ENCODE measurements around the gene SPATA2L.

Gene SPATA2L

GRCh38 chr16:89701425-89702406 is at the start of gene SPATA2L:
Gene SPATA2L, minus strand, starts transcription at chr16:89701705. Its CDS starts 473 bp downstream, at chr16:89701232.
- H3K36me3 ChIP-seq (ENCODE audit: control insufficient read depth in 2 of 2, insufficient read depth in 2 of 2, low read length in 2 of 2) = no peaks in the 10 kb centered on the region
- peak within 1 kb of the TSS; percentile 75 to 78 for H3K4me3 ChIP-seq (ENCODE audit: low read length in 2 of 2)
- H3K27me3 ChIP-seq (ENCODE audit: control insufficient read depth in 1 of 2, insufficient read depth in 2 of 2, low read length in 2 of 2) = peaks cover 7 to 14% of the 10 kb centered on the region in 2 donors
- peaks cover 21% of the 10 kb centered on the region for H3K4me1 ChIP-seq (ENCODE audit: control insufficient read depth, insufficient read depth, low read length)
- H3K9ac ChIP-seq (ENCODE audit: low read length in 2 of 2) = peak within 1 kb of the TSS; percentile 55
- no peaks in the 10 kb centered on the region for H3K9me3 ChIP-seq (ENCODE audit: control insufficient read depth in 2 of 2, low read length in 2 of 2)
- peak within 1 kb of the TSS; percentile 53 for H3K27ac ChIP-seq (ENCODE audit: low read length)

- Histone ChIP-seq H3K36me3 (ENCODE audit: control insufficient read depth in 2 of 2, insufficient read depth in 2 of 2, low read length in 2 of 2) (no peaks in the 10 kb centered on the region), H3K4me3 (ENCODE audit: low read length in 2 of 2) (no peak overlapping the region), H3K27me3 (ENCODE audit: control insufficient read depth in 1 of 2, insufficient read depth in 2 of 2, low read length in 2 of 2) (no peaks in the 10 kb centered on the region), H3K4me1 (ENCODE audit: control insufficient read depth, insufficient read depth, low read length) (no peaks in the 10 kb centered on the region), H3K9ac (ENCODE audit: low read length in 2 of 2) (no peak overlapping the region), H3K9me3 (ENCODE audit: control insufficient read depth in 2 of 2, low read length in 2 of 2) (no peaks in the 10 kb centered on the region), H3K27ac (ENCODE audit: low read length) (no peak overlapping the region)
Measured at GRCh38 chr16:89749637-89750036, 48.1 kb upstream of the SPATA2L start.

DNA sequence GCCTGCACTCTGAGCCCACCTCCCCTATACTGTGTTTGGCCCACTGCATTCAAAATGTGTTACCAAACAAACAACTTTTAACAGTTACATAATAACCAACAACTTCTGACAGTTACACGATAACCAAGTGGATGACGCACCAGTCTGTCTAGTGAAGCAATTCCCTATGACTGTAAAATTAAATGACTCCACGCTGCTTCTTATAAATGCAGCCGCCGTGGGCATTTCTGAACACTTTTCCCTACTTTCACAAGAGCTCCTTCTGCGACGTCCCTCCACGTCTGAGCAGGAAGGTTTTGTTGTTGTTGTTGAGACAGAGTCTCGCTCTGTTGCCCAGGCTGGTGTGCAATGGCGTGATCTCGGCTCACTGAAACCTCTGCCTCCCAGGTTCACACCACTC is 47.4 kb upstream of the SPATA2L start:
- no peak overlapping the region for H3K27ac ChIP-seq (ENCODE audit: low read length)
- H3K36me3 ChIP-seq (ENCODE audit: control insufficient read depth in 2 of 2, insufficient read depth in 2 of 2, low read length in 2 of 2) = no peaks in the 10 kb centered on the region
- H3K4me1 ChIP-seq (ENCODE audit: control insufficient read depth, insufficient read depth, low read length) = no peaks in the 10 kb centered on the region
- H3K9me3 ChIP-seq (ENCODE audit: control insufficient read depth in 2 of 2, low read length in 2 of 2) = no peaks in the 10 kb centered on the region
- H3K4me3 ChIP-seq (ENCODE audit: low read length in 2 of 2) = no peak overlapping the region
- H3K27me3 ChIP-seq (ENCODE audit: control insufficient read depth in 1 of 2, insufficient read depth in 2 of 2, low read length in 2 of 2) = no peaks in the 10 kb centered on the region
- no peak overlapping the region for H3K9ac ChIP-seq (ENCODE audit: low read length in 2 of 2)

DNA sequence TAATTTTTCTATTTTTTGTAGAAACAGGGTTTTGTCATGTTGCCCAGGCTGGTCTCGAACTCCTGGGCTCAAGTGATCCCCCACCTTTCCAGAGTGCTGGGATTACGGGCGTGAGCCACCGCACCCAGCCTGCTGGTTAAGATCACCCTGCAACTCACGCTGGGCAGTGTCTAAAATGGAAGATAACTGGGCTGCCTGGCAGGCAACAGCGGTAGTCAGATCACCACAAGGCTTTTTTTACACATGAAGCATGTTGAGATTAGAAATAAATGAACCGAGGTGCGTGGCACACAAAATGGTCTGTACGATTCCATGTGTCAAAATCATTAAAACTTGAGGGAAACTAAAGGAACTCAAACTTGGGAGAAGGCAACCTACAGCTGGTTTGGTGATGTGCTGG is 46.6 kb upstream of the SPATA2L start:
- Histone ChIP-seq H3K9ac (ENCODE audit: low read length in 2 of 2) (no peak overlapping the region), H3K4me3 (ENCODE audit: low read length in 2 of 2) (no peak overlapping the region), H3K36me3 (ENCODE audit: control insufficient read depth in 2 of 2, insufficient read depth in 2 of 2, low read length in 2 of 2) (no peaks in the 10 kb centered on the region), H3K4me1 (ENCODE audit: control insufficient read depth, insufficient read depth, low read length) (no peaks in the 10 kb centered on the region), H3K27ac (ENCODE audit: low read length) (no peak overlapping the region), H3K9me3 (ENCODE audit: control insufficient read depth in 2 of 2, low read length in 2 of 2) (no peaks in the 10 kb centered on the region), H3K27me3 (ENCODE audit: control insufficient read depth in 1 of 2, insufficient read depth in 2 of 2, low read length in 2 of 2) (no peaks in the 10 kb centered on the region)

DNA sequence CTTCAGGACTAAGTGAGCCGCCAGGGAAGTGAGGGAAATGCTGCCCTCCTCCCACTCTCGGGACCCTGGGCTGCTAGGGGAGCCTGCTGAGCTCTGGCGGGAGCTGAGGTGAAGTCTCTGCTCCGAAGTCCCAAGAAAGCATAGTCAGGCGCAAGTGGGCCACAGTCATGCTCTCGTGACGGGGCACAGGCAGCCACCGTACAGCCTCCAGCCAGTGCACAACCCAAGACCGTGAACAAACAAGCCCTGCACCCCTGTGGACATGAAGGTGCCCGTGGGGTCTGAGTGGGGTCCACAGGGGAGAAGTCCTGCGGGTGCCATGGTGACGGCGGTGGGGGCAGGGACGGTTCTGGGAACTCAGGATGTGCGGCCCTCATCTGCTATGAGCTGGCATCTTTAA is 44.5 kb upstream of the SPATA2L start:
- H3K36me3 ChIP-seq (ENCODE audit: control insufficient read depth in 2 of 2, insufficient read depth in 2 of 2, low read length in 2 of 2) = no peaks in the 10 kb centered on the region
- H3K27ac ChIP-seq (ENCODE audit: low read length) = no peak overlapping the region
- H3K9ac ChIP-seq (ENCODE audit: low read length in 2 of 2) = no peak overlapping the region
- H3K27me3 ChIP-seq (ENCODE audit: control insufficient read depth in 1 of 2, insufficient read depth in 2 of 2, low read length in 2 of 2) = no peaks in the 10 kb centered on the region
- H3K9me3 ChIP-seq (ENCODE audit: control insufficient read depth in 2 of 2, low read length in 2 of 2) = no peaks in the 10 kb centered on the region
- no peak overlapping the region for H3K4me3 ChIP-seq (ENCODE audit: low read length in 2 of 2)
- no peaks in the 10 kb centered on the region for H3K4me1 ChIP-seq (ENCODE audit: control insufficient read depth, insufficient read depth, low read length)

DNA sequence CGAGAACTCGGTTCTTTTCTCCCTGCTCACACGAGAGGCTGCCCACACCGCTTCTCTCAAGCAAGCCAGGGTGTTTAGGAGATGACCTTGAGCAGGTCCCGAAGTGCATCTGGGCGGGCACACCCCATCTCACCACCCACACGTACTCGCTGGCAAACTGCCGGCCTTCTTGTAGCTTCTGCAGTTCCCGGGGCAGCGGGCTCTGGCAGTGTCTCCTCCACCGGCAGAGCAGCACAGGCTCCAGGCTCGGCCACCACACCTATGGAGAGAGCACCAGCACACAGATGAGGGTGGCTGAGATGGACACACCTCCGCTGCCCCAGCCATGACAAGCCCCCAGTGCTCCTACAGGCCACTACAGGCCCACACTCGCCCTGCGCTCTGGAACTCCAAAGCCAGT is 43.3 kb upstream of the SPATA2L start:
- H3K27ac ChIP-seq (ENCODE audit: low read length) = no peak overlapping the region
- H3K4me3 ChIP-seq (ENCODE audit: low read length in 2 of 2) = no peak overlapping the region
- peaks cover 2 to 4% of the 10 kb centered on the region in 2 donors for H3K36me3 ChIP-seq (ENCODE audit: control insufficient read depth in 2 of 2, insufficient read depth in 2 of 2, low read length in 2 of 2)
- H3K9ac ChIP-seq (ENCODE audit: low read length in 2 of 2) = no peak overlapping the region
- H3K27me3 ChIP-seq (ENCODE audit: control insufficient read depth in 1 of 2, insufficient read depth in 2 of 2, low read length in 2 of 2) = no peaks in the 10 kb centered on the region
- H3K9me3 ChIP-seq (ENCODE audit: control insufficient read depth in 2 of 2, low read length in 2 of 2) = no peaks in the 10 kb centered on the region
- no peaks in the 10 kb centered on the region for H3K4me1 ChIP-seq (ENCODE audit: control insufficient read depth, insufficient read depth, low read length)

GRCh38 chr16:89742948-89743347 is 41.4 kb upstream of the SPATA2L start:
- Histone ChIP-seq H3K4me3 (ENCODE audit: low read length in 2 of 2) (no peak overlapping the region), H3K9me3 (ENCODE audit: control insufficient read depth in 2 of 2, low read length in 2 of 2) (no peaks in the 10 kb centered on the region), H3K4me1 (ENCODE audit: control insufficient read depth, insufficient read depth, low read length) (no peaks in the 10 kb centered on the region), H3K27me3 (ENCODE audit: control insufficient read depth in 1 of 2, insufficient read depth in 2 of 2, low read length in 2 of 2) (no peaks in the 10 kb centered on the region), H3K27ac (ENCODE audit: low read length) (no peak overlapping the region), H3K9ac (ENCODE audit: low read length in 2 of 2) (peak overlapping the region in 1 of 2 donors; percentile 29), H3K36me3 (ENCODE audit: control insufficient read depth in 2 of 2, insufficient read depth in 2 of 2, low read length in 2 of 2) (peaks cover 20% of the 10 kb centered on the region in 2 donors)

DNA sequence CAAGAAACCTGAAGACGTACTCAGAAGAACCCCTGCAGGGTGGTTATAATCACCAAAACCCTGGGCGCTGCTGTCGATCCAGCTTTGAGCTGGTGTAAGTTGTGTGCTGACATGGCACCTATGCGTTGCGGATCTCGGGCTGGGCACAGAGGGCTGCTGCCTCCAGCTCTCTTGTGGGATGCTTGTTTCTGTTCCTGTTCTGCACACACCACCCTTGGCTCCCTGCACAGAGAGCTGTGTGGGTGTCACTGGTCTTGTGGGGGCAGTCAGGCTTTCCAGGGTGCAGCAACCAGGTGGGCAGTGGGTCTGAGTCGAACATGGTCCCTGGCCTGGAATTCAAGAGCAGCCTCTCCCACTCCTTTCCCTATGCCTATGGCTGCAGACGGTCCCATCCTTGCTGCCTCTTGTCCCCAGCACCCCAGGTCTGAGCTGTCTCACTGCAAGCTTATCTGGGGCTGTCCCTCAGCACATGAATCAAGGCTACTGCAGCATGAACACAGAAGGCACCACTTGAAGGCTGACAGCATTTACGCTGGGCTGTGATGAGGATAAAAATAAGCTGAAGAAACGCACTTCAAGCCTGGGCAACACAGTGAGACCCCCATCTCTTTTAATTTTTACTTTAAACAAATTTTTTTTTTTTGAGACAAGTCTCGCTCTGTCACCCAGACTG is 40.0 kb upstream of the SPATA2L start:
- H3K36me3 ChIP-seq (ENCODE audit: control insufficient read depth in 2 of 2, insufficient read depth in 2 of 2, low read length in 2 of 2) = peaks cover 30 to 33% of the 10 kb centered on the region in 2 donors

GRCh38 chr16:89739383-89739782 is 37.9 kb upstream of the SPATA2L start:
- H3K27ac ChIP-seq (ENCODE audit: low read length) = no peak overlapping the region
- H3K4me3 ChIP-seq (ENCODE audit: low read length in 2 of 2) = no peak overlapping the region
- H3K9me3 ChIP-seq (ENCODE audit: control insufficient read depth in 2 of 2, low read length in 2 of 2) = no peaks in the 10 kb centered on the region
- peaks cover 40 to 42% of the 10 kb centered on the region in 2 donors for H3K36me3 ChIP-seq (ENCODE audit: control insufficient read depth in 2 of 2, insufficient read depth in 2 of 2, low read length in 2 of 2)
- H3K4me1 ChIP-seq (ENCODE audit: control insufficient read depth, insufficient read depth, low read length) = no peaks in the 10 kb centered on the region
- H3K27me3 ChIP-seq (ENCODE audit: control insufficient read depth in 1 of 2, insufficient read depth in 2 of 2, low read length in 2 of 2) = no peaks in the 10 kb centered on the region
- no peak overlapping the region for H3K9ac ChIP-seq (ENCODE audit: low read length in 2 of 2)

More for the DNA sequence above, 40.0 kb upstream of the SPATA2L start:
- H3K9me3 ChIP-seq (ENCODE audit: control insufficient read depth in 2 of 2, low read length in 2 of 2) = no peaks in the 10 kb centered on the region
- no peak overlapping the region for H3K9ac ChIP-seq (ENCODE audit: low read length in 2 of 2)
- H3K27ac ChIP-seq (ENCODE audit: low read length) = no peak overlapping the region
- no peaks in the 10 kb centered on the region for H3K27me3 ChIP-seq (ENCODE audit: control insufficient read depth in 1 of 2, insufficient read depth in 2 of 2, low read length in 2 of 2)
- no peaks in the 10 kb centered on the region for H3K4me1 ChIP-seq (ENCODE audit: control insufficient read depth, insufficient read depth, low read length)
- no peak overlapping the region for H3K4me3 ChIP-seq (ENCODE audit: low read length in 2 of 2)

DNA sequence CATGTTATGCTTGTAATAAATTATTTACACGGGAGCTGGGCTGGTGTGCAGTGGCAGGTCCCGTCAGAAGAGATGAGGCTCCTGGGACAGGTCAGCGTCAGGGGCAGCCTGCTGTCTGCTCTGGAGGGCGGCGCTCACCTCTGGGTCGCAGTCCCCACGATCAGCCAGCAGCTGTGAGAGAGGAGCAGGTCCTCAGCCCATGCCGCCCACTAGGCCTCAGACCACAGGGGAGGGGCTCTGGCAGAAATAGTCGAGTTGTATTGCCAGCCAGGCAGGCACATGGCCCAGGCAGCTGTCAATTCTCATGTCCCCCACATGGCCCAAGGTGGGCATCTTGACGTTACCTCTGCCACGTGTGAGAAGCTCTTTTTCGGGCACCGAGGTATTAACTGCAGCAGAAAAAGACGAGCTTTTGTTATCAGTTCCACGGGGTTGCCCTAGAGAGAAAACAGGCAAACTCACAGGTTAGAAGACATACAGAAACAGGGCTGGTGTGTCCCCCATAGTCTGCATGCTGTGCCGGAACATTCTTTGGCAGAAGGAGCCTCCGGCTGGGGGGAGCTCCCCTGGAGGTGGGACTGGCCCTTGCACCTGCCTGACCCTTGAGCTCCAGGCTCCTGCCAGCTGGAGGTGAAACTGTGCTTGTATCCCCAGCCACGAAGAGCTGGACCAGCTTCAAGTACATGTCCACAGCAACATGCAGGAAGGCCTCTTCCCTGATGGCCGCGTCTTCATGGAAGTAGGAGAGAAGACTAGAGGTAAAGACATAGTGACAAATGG is 37.2 kb upstream of the SPATA2L start:
- Histone ChIP-seq H3K4me1 (ENCODE audit: control insufficient read depth, insufficient read depth, low read length) (no peaks in the 10 kb centered on the region), H3K27me3 (ENCODE audit: control insufficient read depth in 1 of 2, insufficient read depth in 2 of 2, low read length in 2 of 2) (no peaks in the 10 kb centered on the region), H3K27ac (ENCODE audit: low read length) (no peak overlapping the region), H3K4me3 (ENCODE audit: low read length in 2 of 2) (no peak overlapping the region), H3K36me3 (ENCODE audit: control insufficient read depth in 2 of 2, insufficient read depth in 2 of 2, low read length in 2 of 2) (peaks cover 44 to 47% of the 10 kb centered on the region in 2 donors), H3K9ac (ENCODE audit: low read length in 2 of 2) (no peak overlapping the region), H3K9me3 (ENCODE audit: control insufficient read depth in 2 of 2, low read length in 2 of 2) (no peaks in the 10 kb centered on the region)

Measured in stomach smooth muscle (tissue), 2 donors.